SHP77 (cell line): ENCODE data around the gene LSM3.
"Not testable (repeated sequence)": the region's sequence is repeated elsewhere in the genome, so short reads cannot be mapped to it uniquely, and the experiment has no call there.

Experiments used
- DNase-seq, 2 experiments: peaks; one replicate each; lab custom pipeline; 2025; lab: John Stamatoyannopoulos, UW

Gene LSM3

DNA sequence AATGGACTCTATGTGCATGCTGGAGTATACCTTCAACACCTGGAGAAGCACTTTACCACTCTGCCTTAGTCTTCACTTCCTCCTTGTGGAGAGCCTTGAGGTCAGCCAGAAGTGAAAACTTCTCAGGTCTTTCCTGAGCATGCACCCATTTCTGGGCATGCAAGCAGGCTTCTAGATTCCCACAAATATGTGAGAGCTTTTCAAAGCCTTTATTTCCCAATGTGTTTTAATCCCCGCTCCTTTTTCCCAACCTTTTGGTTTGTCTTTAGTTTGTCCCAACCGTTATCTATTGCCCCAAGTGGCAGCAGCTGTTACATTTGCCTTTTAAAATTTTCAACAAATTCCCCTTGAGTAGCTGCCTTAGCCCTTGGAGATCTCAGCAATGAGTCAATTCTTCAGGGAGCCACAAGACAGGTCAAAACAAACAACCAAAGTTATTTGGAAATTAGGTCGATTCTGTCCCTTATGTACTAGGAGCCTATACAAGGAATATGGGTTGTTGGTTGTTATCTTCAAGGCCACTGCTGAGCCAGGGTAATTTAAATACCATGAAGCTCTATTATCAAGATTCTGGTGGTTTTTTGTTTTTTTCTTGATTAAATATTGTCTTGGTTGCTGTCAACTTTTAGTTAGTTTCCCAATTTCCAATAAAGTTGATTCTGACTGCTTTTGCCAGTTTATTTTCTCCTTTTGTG, 44.4 kb downstream of the LSM3 start:
- DNase-seq, result no peak

DNA sequence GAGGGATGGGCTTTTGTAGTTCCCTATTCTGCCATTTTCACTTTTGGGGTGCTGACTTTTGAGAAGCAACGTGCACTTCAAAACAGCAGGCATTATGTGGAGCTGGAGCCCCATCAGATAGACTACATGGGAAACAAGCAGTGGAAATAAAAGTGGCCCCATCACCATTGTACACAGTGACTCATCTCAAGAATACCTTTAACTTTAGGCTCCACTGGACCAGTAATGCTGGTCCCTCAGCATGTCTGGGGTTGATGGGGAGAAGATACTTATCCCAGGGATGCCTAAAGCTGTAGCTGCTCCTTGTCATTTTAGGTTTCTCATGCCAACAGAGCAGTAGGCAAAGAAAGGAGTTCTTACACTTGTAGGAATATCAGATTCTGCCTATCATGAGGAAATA, 45.0 kb downstream of the LSM3 start:
- DNase-seq, result no peak

DNA sequence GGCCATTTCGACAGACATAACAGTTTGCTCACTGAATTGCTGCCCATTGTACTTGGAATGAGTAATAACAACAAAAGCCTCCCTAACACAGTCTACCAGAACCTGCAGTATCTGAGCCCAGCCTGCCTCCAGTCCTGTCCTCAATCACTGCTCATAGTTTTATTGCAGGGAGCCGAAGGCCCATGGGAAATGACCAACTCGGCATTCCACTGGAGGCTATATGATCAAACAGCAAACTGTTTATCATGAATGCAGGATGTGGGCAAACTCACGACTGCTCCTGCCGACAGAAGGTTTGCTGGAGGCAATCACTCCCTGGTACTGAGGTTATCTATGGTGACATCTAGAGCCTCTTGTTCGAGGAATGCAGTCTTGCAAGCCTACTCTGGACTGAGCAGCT, 46.3 kb downstream of the LSM3 start:
- no peak for DNase-seq

DNA sequence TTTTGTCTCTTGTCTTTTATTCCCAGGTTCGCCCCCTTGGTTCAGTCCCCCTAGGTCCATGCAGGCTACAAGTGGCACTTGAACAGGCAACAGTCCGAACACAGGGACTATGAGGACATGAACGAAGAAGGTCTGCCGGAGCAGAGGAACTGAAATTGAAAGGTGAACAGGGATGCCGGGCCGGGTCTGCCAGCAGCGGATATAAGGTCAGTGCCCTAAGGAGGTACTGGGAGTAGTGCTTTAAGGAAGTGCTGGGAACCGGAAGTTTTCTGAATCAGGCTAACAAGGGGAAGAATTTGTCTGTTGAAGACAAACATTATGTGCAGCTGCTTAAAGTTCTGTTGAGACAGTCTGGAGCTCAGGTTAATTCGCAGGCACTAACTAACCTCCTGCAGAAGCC, 46.8 kb downstream of the LSM3 start:
- DNase-seq, result no peak

DNA sequence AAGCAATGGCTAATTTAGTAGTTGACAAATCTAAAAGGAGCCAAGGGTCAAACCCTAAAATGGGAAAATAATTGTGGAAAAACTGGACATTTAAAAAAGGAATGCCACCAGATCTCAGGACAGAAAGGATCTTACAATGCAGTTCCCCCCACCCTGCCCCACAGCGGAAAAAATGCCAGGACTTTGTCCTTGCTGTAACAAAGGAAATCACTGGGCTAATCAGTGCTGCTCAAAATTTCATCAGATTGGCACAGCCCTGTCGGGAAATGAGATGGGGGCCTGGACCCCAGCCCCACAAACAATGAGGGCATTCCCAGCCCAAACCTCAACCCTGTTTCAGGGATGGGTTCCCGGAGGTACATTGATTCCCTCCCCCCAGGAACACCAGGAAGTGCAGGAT, 47.7 kb downstream of the LSM3 start:
- DNase-seq, result not testable (repeated sequence)

DNA sequence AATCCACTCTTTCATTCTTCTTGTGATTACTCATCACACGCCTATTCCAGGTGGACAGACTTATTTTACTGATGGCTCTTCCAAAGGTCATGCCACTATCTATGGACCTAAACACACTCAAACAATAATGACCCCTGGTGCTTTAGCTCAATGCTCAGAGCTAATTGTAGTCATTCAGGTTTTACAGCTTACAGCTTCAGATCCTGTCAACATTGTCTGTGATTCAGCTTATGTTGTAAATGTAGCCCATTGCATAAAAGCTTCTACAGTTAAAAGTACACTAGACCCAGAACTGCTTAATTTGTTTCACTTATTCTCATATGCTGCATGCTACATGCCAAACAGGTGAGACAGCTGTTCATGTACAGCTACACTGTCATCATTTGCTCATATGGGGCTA, 49.2 kb downstream of the LSM3 start:
- DNase-seq, result no peak

DNA sequence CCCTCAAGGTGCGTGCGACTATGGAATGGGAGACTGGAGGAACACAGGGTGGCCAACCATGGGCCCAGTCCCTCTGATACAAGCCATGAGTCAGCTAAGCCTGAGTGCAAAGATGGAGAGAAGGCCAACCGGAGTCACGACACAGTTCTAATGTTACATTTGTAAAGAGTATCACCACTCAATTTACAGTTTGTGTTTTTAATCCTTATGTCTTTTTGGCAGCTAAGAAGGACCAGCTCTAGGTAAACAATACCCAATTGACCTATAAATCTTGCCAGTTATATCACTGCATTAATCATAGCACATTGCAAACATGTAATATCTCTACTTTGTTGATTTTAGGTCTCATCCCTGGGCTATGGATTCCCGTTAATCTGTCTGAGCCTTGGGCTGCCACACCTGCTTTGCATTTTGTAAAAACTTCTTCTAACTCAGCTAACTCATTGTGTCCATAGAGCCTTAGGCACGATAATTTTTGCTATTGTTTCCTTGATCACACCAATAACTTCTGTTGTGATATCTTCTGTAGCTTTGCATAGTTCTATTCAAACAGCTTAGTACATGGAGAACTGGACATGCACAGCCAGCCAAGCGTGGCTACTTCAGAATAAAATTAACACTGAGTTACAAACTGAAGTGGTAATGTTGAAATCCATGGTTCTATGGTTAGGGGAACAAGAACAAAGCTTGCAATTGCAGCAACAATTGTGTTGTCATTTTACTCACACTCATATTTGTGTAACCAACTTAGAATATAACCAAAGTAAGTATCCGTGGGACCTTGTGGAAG, 50.3 kb downstream of the LSM3 start:
- peak; percentile 60 to 71 for DNase-seq

DNA sequence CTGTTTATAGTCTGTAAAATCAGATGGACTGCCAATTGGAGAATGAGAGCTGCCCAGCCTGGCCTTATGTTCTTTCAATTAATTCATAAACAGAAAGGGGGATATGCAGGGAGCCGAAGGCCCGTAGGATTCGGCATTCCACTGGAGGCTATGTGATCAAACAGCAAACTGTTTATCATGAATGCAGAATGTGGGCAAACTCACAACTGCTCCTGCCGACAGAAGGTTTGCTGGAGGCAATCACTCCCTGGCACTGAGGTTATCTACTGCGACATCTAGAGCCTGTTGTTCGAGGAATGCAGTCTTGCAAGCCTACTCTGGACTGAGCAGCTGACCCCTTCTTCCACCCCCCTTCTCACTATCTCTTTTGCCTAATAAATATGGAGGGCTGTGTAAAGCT, 51.1 kb downstream of the LSM3 start:
- DNase-seq, result not testable (repeated sequence)

DNA sequence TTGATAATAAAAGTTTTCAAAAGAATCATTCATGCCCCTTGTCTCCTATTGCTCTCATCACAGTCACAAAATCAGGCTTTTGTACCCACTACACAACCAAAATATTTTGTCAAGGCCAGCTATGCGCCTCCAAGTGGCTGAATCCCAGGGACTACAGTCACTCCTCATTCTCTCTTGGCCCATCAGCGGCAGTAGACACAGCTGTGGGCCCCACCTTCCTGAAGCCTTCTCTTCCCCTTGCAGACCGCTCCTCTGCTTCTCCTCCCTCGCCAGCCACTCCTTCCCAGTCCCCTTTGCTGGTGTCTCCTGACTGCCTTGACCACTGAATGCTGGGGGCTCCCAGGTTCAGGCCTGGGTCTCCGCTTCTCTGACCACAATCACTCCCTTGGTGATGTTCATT, 52.1 kb downstream of the LSM3 start:
- DNase-seq, result no peak

DNA sequence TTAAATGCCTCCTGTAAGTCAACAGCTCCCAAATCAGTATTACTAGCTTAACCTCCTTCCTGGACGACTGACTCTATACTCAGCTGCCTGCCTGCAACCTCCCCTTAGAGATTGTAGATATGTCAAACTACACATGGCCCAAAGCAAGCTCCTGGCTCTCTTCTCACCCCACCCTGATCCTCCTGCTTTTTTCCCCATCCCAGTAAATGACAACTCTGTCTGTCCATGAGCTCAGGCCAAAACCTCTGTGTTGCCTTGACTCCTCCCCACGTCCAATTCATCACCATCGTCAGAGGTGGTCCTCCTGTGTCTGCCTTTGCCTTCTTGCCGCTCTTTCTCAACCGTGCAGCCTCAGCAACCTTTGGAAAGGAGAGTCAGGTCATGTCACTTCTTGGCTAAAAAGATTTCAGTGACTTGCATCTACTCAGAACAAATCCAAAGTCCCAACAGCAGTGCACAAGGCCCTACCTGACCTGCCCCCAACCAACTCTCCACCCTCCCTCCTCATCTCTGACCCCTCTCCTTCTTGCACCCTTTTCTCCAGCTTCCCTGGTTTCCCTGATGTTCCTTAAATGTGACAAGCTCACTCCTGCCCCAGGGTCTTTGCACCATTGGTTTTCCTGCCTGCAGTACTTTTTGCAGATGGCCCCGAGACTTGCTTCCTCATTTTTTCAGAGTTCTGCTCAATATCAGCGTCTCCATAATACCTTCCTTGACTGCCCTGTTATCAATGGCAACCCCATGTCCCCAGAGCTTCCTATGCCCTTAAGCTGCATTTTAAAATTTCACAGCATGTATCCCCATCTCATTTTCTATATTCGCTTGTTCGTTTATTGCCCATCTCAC, 52.8 kb downstream of the LSM3 start:
- no peak for DNase-seq

DNA sequence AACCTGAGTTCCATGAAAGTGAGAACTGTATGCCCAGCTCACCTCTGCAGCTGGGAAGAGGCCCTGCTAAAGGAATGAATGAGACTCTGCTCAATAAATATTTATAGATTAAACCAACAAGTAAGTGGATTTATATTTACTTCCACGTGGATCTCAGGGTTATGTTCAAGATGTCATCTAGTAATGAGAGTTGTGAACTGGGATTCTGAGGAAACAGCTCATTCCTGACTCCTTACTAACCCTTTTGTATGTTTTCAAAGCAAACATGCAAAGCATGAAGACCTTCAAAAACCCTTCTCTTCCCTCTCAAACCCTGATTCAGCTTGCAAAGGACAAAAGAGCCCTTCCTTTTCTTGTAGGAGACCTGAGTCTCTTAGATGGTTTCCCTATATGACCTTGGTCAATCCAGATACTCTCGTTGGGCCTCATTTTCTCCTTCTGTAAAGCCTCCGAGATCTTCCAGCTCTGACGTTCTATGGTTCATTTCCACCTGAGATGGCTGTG, 53.4 kb downstream of the LSM3 start:
- DNase-seq, result no peak

DNA sequence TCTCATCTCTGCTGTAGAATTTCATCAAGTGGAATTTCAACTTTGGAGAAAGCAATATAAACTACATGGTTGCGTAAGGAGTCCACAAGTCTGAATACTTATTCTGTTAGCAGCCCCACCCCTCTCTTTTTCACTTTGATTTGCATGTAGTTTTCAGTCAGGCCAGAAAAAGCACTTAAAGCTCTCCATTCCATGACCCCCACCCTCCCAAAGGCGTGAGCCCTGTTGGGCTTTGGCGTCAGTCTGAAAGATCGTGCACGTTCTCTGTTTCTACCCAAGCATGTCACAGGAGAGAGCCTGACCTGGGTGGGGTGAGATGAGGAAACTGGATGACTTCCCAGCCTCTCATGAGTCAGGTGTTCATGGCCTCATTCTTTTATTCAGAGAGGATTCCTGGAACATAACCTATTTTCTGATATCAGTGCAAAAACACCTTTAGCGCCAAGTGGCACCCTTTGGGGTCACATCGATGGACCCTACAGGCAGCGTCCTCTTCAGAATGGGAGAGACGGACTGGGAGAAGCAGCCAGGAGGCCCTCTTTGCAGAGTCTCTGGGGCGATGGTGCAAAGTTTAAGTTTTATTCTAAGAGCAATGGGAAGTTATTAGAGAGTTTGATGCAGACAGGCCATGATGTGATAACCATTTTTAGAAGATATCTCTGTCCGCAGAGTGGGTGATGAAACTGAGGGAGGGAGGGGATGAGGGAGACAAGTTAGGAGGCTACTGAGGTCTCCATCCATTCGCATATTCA, 55.8 kb downstream of the LSM3 start:
- DNase-seq, result no peak

DNA sequence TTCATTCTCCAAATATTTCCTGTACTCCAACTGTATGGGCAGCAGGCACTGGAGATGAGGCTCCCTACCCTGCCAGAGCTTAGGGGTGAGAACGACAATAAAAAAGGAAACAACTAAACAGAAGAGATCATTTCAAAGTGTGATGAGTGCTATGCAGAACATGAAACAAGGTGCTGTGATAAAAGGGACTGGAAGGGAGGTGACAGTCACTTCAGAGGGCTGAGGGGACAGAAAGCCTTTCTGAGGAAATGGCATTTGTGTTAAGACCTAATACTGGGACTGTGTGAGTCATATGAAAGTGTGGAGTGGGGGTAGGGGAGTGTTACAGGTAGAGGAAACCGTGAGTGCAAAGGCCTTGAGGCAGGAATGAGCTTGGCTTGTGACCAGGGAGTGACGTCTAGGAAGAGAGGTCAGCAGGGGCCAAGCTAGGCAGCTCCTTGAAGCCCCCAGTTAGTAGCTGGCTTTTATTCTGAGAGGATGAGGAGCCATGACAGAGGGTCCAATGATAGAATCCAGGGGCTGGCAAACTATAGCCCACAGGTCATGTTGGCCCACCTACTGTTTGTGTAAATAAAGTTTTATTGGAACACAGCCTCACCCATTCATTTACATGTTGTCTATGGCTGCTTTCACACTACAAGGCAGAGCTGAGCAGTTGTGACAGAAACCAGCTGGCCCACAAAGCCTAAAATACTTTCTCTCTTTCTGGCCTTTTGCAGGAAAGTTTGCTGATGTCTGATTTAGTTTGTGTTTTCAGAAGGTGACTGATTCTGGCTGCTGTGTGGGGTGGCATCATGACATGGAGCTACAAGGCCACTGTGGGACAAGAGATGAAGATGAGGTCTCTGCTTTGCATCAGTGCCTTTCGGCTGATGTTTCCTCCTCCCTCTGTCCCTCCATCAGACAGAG, 56.6 kb downstream of the LSM3 start:
- no peak for DNase-seq

DNA sequence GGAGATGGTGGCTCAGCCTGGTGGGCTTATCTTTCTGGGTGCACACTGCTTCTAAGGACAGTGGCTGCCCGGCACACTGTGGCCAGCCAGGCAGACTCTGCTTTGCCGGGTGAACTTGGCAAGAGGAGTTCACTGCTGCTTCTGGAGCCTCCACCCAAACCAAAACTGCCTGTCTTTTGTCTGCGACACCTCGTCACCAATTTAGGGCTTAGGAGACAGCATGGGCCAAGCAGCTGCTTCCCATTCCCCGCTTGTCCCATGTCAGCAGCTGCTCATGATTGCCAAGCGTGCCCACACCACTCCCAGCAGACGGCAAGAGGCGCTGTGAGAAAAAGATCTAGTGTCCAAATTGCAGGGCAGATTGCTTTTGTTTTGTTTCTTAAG, 57.3 kb downstream of the LSM3 start:
- DNase-seq, result peak in 1 of 2 experiments; percentile 19

DNA sequence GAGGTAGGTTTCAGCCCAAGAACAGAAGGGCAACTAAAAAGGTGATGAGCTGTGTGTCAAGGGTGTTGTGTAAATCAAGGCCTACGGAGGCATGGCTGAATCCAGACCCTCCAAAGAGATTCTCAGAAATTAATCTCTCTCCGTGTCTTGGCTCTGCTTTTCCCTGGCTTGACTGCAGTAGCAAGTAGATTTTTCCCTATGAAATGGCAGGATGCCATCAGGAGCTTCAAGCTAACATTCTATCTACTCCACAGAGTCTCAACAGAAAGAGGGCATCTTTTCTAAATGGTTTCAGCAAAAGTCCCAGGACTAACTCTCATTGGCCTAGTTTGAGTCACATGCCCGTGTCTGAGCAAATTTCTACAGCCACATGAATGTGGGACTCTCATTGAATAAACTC, 58.3 kb downstream of the LSM3 start:
- DNase-seq, result no peak

DNA sequence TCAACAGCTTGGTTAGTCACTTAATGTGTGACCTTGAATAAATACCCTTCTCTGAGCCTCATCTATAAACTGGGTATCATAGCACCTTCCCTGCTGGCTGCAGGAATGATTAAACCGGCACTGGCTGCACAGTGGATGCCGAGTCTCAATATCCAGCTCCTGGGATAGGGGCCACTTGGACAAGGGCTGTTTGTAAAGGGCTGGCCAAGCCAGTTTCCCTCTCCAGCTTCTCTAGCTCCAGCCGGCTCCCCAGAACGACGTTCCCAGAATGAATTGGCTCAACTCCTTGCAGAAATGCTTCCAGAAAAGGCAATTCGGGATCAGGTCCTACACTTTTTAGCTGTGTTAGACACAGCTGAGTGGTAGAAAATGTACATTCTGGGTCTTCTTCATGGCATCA, 58.8 kb downstream of the LSM3 start:
- DNase-seq, result no peak

DNA sequence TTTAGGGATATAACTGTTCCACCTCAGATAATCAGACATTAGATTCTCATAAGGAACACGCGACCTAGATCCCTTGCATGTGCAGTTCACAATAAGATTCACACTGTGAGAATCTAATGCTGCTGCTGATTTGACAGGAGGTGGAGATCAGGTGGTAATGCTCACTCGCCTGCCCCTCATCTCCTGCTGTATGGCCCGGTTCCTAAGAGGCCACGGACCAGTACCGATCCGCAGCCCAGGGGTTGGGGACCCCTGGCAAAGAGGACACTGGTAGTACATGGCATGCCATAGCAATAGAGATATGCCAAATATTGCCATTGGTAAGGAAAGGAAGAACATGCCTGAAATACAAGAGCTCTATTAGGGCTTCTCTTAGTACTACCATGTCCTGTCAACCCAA, 59.7 kb downstream of the LSM3 start:
- no peak for DNase-seq

DNA sequence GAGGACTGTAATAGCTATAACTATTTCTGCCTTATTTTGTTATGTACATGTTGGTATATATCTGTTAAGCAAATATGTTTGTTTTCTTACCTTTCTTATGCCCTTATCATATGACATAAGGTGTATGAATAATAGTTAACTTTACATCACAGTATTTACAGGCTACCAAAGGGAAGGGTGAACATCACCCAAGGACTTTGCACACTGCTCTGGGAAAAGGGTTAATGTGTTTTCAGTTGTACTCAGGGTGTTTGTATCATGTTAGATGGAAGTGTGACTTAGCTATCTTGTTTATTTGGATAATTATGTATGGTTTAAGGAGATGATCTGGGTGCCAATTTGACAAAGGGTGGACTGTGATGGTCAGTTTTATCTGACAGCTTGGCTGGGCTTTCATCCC, 60.3 kb downstream of the LSM3 start:
- no peak for DNase-seq

DNA sequence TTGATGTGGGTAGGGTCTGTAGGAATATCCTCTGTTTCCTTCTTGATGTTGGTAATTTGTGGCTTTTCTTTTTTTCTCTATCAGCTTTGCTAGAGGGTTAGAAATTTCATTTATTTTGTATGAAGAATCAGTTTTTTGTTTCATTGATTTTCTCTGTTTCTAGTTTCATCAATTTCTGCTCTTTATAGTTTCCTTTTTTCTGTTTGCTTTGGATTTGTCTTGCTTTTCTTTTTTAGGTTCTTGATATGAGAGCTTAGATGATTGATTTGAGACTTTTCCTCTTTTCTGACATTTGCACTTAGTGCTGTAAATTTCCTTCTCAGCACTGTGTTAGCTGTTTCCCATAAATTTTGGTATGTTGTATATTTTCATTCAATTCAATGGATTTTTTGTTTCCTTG, 61.3 kb downstream of the LSM3 start:
- no peak for DNase-seq

DNA sequence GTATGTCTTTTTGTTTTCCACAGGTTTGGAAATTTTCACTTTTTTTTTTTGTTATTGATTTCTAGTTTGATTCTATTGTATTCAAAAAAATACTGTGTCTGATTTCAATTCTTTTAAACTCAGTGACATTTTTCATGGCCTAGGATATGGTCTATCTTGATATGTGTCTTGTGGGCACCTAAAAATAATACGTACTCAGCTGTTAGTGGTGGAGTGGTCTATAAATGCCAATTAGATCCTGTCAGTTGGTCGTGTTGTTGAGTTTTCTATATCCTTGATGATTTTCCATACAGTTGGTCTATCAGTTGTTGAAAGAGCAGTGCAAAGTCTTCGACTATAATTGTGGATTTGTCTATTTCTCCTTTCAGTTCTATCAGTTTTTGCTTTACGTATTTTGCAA, 61.7 kb downstream of the LSM3 start:
- DNase-seq, result no peak

DNA sequence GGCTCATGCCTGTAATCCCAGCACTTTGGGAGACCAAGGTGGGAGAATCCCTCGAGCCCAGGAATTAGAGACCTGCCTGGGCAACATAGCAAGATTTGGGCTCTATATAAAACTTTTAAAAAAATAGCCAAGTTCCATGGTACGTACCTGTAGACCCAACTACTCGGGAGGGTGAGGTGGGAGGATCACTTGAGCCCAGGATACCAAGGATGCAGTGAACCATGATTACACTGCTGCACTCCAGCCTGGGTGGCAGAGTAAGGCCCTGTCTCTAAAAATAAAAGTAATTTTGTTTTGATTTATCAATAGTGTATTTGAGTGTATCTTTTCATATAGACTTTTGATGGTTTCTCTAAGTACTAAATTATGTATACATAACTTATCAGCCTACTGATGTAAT, 63.1 kb downstream of the LSM3 start:
- DNase-seq, result no peak
